Stimulated activated CD8-positive, alpha-beta memory T cell treated with anti-CD3 and anti-CD28 coated beads, Interleukin-2, amount 100 ng/mL, for 48 hours (primary cell): ENCODE measurements around the gene ASPRV1.
"Not testable (repeated sequence)": the region's sequence is repeated elsewhere in the genome, so short reads cannot be mapped to it uniquely, and the experiment has no call there.

Experiments
- DNase-seq, 2 donors: peaks; one replicate each; pipeline ENCODE4 v3.0.0-alpha.2; 2020; ENCODE audit warnings: low read depth in 2 of 2

The ASPRV1 gene

DNA sequence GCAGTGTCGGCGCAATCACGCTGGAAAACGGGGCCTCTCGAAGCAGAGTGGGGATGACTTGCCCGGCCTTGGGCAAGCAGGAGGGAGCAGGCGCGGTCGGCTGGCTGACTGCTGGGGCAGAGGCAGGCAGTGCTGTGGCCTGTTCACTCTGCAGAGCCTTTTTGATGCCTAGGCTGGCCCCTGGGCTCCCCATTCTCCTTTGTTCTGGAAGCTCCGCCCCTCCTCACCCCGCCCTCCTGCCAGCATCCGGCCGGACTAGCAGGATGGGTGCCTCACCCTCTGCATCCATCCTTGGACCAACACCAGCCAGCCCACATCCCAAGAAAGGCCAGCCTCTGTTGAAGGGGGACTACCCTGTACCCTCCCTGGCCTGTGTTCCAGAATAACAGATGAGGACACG lies at the start of gene ASPRV1:
Gene ASPRV1, minus strand, starts transcription at position 136 of the 400 bp plus-strand sequence. CDS start 195 bp downstream, outside the sequence.
- DNase-seq: no peak

DNA sequence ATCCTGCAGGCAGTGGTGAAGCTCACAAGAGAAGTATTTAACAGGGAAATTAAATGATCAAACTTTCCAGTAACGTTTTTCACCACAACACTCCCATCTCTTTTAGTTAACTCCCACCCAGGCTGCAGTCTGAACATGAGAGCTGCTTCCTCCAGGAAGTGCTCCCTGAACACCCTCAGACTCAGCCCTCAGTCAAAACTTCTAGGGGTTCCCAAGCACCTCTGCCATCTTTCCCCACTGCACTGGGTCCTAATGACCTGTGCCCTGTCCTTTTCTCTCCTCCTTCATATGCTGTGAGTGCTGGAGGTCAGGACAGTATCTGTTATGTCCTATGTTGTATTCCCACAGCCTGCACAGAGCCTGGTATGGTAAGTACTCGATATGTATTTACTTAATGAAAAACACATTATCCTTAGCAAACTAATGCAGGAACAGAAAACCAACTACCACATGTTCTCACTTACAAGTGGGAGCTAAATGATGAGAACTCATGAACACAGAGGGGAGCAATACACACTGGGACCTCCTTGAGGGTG lies 49.2 kb upstream of the ASPRV1 start:
- no peak for DNase-seq

DNA sequence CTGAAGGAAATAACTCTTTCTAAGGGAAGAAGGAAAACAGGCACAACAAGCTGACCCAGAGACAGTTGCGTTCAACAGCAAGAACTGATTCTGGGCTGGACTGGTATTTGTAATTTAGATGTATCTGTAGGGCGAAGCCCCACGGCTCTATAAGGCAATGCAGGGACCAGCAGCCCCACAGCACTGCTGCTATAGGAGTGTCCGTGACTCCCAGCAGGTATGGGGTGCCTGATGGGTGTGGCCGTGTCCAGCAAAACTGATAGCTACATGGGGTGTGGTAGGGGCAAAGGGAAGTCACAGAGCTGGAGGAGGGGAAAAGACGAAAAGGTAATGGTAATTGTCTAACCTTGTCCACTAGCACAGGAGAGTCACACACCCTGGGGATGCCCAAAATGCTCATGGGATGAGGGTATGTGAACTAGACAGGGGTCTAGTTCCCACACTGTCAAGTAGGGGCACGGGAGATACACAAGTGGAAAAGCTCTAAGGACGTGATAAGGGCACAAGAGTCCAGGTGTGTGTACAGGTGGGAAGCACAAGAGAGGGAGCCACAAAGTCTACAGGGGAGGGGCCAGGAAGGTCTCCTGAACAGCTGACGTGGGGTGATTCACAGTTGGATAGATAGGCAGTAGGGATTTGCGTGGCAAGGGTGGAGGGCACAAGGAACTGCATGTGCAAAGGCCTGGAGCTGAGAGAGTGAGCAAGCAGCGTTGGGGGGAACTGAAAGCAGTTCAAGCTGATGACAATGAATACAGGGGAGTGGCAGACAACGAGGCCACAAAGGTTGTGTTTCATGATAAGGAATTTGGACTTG lies 48.5 kb upstream of the ASPRV1 start:
- DNase-seq: no peak

DNA sequence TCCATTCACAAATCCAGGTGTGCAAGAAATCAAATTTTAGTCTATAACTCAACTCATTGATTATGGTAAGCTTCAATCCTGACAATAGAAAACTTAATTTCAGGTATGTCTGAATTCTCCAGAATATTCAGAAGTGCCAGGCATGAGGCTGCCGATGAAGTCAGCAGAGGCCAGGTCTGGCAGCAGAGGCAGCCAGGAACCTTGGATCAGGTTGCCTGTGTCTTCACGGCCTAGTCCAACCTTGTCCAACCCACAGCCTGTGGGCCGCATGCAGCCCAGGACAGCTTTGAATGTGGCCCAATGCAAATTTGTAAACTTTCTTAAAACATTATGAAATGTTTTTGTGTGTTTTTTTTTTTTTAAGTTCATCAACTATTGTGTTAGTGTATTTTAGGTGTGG lies 46.9 kb upstream of the ASPRV1 start:
- DNase-seq: no peak

DNA sequence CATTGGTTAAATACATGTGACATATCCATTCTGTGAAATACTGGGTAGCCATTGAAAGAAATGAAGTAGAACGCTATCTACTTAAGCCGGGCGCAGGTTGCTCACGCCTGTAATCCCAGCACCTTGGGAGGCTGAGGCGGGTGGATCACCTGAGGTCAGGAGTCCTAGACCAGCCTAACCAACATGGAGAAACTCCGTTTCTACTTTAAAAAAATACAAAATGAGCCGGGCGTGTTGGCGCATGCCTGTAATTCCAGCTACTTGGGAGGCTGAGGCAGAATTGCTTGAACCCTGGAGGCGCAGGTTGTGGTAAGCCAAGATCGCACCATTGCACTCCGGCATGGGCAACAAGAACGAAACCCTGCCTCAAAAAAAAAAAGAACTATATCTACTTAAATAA lies 45.7 kb upstream of the ASPRV1 start:
- no peak for DNase-seq

DNA sequence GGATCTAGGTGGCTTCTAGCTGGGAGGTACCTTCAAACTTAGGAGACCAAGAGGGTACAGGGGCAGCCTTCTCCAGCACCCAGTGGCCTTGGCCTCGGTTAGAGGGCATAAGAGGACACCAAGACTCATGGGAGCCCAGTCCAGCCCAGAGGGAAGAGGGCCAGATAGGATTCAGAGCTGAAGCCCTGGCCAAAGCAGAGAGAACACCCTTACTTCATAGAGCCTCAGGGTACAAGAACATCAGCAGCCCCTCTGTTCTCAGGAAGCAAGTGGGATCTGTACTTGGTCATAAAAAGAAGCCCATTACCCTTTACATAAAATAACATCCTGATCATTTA lies 45.0 kb upstream of the ASPRV1 start:
- no peak for DNase-seq

DNA sequence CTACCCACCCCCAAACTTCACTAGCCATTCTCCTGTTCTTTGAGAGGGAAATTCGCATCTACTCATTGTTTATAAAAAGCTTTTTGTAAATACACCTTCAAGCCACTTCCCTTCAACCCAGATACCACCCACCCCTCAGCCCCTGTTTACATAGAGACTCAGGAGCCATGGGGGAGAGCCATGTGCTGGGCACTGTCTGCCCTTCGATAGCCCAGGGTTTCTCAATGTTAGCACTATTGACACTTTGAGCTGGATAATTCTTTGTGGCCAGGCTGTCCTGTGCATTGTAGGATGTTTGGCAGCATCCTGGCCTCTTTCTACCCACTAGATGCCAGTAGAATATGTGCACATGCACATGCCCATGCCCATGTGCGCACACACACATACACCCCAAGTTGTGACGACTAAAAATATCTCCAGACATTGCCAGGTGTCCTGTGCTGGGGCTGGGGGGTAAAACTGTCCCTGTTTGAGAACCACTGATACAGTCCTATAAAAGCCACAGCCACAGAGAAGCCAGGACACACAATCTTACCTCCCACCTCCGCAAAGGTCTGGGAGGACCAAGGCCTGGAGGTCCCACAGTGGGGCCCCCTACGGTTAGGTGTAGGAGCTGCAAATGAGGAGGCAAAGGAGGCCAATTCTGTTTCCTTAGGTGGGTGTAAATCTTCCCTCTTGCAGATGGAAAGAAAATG lies 44.5 kb upstream of the ASPRV1 start:
- DNase-seq: no peak

DNA sequence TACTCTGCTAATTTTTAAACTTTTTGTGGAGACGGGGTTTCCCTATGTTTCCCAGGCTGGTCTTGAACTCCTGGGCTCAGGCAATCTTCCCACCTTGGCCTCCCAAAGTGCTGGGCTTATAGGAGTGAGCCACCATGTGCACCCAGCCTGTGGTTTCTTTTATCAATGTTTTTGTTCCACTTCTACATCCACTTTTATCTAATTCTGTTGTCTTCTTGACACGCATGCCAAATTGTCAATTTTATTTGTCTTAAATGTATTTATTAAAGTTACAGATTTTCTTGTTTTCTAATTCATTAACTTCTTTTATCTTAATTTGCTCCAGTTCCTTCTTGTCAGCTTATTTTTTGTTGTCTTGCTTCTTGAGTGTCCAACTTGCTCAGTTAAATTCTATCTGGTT lies 43.8 kb upstream of the ASPRV1 start:
- DNase-seq: no peak

DNA sequence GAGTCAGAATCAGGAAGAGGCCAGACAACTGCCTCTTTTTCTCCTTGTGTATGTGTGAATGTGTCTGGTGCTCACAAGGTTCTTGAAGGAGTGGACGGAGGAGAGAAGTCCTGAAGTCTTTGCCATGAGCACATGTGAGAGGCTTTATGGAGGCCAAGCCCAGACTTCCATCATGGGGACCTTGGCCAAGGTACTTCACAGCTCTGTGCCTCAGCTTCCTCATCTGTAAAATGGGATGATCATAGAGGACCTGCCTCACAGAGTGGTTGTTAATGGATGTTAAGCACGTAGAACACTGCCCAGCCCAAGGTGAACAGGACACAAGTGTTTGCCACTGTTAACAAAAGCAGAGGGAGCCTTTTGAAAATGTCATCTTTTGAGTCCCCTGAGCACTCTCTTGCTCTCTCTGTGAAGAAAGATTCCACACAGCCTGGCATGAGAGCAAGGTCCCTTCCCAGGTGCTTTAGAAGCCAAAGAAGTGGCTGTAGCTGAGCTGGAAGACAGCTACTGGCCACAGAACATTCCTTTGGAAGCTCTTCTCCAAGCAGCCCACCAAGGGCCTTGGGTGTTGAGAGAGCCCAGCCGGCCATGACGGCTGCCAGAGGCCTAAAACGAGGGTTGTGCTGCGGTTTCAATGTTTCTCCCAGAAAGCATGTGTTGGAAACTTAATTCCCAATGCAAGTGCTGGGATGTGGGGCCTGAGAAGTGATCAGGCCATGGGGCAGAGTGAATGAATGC lies 41.8 kb upstream of the ASPRV1 start:
- DNase-seq: no peak

DNA sequence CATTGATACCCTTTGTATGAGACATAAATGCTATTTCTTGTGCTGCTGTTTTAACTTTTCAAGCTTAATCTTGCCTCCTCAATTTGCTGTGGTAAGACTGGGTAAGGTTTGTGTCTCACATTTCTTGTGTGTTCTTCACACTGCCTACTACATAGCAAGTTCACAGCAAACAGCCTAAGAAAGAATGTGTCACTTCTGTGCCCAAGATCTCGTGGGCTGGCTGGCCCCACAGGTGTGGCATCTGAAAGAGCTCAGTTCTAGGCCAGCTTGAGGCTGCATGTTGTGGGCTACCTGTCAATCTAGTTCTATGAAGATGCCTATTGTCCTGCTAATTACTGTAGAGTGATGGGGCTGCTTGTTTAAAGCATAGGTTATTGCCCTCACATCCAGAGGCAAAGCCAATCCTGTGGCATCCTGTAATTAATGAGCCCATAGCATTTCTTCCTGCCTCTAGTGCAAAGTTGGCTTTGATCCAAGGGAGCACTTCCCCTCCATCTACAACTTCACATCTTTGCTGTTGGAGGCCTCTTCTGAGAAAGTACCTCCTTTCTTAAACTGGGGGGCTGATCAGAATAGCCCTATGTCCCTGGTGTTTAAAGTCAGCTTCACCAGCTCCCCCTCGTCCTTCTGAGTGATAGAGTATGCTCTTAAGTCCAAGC lies 40.9 kb upstream of the ASPRV1 start:
- DNase-seq: no peak

DNA sequence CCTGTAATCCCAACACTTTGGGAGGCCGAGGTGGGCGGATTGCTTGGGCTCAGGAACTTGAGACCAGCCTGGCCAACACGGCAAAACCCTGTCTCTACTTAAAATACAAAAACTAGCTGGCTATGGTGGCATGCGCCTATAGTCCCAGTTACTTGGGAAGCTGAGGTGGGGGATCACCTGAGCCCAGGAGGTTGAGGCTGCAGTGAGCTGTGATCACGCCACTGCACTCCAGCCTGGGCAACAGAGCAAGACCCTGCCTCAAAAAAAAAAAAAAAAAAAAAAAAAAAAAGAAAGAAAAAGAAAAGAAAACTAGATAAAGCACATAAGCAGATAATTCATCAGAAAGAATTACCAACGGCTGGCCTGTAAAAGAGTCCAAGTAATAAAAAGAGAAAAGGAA lies 39.1 kb upstream of the ASPRV1 start:
- not testable (repeated sequence) for DNase-seq

DNA sequence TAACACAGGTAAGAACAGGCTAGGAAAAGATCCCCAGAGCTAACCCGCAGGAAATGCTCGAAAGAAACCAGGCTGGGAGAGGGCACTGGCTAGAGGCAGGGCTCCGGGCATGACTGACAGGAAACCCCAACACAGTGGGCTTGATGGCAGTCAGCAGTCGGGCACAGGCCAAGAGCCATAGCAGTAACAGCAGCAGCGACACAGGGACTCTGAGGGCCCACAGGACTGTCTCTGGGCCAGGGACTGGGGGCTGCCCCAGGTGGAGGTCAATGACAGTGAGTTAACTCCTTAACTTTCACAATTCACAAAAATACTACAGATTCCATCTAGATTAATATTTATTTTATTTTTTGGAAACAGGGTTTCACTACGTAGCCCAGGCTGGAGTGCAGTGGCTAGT lies 37.3 kb upstream of the ASPRV1 start:
- DNase-seq: no peak

DNA sequence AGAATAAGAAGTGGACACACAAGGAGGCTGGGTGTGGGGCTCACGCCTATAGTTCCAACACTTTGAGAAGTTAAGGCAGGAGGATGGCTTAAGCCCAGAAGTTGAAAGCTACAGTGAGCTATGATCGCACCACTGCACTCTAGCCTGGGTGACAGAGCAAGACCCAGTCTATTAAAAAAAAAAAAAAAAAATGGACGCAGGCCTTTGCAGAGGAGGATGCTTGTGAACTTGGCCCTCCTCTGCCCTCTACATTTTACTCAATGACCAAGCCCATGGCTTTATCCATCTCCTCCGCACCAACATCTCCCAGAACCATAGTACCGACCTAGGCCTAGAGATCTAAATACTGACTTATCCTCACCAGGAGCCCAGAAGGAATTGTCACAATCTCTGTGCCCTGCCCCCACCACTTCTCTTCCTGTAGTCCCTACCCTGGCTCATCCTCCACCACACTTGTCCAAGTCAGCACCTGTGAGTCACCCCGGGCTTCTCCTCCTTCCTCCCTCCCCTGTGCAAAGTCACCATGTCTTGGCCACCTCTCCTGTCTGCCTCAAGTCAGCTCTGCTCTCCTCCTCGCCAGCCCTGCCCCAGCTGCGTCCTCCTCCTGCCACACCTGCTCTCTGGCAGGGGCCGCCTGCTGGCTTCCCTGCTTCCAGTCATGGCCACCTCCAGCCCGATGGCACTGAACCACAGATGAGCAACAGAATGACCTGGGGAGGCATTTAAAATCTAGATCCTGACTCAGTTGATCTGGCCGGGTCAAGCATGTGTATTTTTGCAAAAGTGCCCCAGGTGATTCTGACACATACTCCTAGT lies 35.8 kb upstream of the ASPRV1 start:
- DNase-seq: no peak

DNA sequence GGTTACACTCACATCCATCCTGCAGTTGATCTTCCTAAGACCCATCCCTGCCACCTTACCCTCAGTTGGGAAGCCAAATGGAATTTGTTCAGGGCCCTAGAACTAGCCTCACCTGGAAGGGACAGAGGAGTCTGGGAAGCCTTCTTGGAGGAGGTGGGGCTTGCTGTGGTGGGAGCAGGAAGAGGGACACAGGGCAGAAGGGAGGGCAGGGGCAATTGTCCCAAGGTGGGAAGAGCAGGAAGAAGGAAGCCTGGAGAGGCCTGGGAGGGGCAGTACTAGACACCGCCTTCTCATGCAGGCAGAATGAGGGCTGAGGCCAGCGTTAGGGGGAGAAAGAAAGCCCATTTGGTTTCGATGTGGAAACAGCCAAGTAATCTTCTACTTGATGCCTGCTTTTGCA lies 34.1 kb upstream of the ASPRV1 start:
- no peak for DNase-seq

DNA sequence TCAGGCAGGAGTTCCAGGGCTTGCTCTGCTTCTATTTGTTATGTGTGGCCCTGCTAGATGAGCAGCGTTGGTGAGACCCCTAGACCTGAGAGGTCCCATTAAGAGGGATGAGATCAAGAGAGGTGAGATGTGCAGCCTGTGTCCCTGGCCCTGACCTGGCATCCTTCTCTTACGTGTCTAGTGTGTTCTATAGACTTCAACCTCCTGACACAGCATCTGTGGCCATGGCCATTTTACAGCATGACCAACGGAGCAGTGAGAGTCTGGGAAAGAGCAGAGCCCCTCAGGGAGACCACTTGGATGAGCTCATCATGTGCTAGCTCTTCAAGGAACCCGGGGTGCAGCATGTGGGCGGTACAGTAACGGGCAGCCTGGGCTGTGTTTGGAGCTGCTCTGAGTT lies 32.7 kb upstream of the ASPRV1 start:
- no peak for DNase-seq

DNA sequence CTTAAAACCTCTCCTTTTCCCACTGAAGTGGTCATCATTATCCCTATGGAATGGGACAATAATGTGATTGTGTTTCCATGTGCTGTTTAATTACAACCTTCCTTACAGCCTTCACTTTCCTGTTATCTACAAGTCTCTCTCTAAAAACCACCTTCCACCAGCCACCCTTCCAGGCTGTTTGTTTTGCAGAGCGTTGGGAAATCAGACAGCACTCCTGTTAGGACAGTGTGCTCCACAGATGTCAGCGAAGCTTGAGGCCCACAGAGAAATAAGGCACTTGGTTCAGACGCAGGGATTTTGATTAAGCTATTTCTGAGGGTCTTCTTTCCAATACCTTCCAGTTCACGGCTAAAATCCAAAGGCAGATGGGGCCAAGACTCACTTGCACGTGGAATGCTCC lies 32.3 kb upstream of the ASPRV1 start:
- DNase-seq: no peak

DNA sequence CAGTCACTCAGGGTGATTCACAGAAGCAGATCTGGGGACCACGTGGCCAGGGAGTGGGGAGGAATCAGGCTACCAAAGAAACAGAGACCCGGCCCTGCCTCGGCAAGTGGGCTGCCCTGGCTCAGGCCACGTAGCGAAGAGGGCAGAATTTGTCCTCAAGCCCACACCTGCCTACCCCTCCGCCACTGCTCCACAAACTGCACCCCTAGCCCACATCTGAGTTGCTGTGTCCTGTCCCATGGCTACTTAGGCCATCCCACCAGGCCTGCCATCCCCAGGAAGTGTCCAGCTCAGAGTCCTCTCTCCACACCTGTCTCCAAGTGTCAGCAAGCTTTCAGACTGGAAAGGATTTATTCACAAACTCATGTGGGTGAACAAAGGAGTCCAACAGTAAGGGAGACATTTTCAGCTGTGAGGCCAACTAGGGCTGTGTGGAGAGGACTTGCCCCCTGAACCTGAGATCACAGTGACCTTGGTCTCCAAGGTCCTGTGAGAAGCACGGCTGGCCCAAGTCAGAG lies 31.7 kb upstream of the ASPRV1 start:
- no peak for DNase-seq

DNA sequence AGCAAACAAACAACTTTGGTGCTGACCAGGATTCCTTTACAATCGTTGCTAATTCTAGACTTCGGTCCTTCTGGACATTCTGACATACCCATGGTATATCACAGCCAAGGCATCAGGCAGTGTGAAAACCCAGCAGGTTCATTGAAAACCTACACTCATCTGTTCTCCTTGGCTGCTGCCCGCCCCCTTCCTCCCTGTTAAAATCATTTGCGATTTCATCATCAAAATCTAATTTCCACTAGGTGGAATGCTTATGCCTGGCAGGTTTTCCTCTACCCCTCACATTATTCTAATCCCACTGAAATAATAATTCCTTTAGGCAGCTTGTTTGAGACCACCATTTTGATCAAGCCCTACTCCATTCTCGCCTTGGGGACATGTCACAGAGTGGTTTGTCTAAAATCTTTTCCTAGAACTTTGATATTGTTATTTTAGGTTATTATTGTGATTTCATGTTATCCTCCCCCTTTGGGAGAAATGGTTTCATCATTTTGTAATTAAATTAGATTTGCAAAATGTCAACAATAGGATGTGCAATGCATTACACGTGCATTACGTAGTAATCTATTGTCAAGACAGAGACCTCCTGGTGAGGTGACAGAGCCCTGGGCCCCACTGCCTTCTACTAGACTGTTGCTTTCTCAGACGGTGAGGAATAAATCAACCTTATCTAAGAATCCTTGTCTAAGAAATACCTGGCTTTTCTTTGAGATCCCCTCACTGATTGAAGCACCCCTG lies 31.0 kb upstream of the ASPRV1 start:
- DNase-seq: no peak

DNA sequence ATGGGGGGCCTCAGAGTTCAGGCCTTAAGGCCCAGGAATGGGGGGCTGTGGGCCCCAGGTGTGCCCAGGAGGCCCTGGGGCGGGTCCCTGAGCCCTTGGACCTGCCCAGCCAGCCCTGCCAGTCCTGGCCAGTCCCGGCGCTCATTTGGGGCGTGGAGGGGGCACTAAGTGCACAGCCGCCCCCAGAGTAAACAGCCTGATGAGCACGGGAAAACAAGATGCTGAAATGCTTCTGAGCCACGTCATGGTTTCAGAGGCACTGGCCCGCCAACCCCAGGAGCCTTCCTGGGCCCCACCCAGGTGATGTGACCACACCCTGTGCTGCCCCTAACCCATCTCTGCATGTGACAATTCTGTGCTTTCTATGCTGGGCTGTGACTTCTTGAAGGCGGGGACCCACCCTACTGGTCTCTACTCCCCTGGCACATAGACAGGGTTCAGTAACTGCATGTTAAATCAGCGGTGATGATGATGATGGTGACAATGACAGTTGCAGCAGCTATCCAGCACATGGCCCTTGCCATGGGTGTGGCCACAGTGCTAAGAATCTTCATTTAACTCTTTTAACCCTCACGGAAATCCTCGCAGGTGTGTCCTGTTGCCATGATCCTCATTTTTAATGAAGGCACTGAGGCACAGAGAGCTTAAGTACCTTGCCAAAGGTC lies 28.1 kb upstream of the ASPRV1 start:
- DNase-seq: no peak

DNA sequence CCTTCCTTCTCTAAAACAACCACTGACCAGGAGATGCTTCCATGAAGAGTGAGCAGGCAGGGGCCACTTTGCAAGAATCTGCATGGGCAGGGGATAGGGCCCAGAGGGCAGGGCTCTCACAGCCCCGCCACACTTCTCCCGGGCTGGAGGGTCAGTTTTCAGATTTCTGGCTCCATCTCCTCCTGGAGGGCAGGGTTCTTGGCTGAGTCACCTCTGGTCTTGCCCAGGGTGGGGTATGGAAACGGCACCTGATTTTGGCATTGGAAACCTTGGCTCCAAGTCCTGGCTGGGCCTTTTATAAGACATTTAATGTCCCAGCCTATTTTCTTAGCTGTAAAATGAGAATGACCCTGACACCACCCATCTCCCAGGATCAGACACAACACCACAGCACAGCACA lies 27.6 kb upstream of the ASPRV1 start:
- DNase-seq: no peak
